ENCODE measurements around the gene TBL1X.

Gene TBL1X

DNA sequence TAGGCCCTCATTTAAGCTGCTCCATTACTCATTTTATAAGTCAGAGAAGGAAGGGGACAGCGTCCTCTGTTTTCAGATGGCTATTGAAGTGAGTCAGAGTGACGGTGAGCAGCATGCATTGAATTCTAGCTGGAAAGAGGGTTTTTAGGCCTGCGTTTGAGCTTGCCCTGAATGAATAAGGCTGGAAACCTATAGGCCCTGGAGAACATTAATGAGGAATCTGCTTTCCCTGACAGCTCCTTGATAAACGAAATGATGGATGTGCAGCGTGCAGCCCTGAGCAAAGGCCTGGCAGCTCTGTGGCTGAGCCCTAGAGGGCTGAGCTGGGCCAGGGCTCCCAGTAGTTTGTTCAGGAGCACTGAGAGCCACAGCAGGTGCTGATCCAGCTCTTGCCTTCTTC is 33.4 kb downstream of the TBL1X start:
- no peak for DNase-seq (ENCODE audit: low read depth)

DNA sequence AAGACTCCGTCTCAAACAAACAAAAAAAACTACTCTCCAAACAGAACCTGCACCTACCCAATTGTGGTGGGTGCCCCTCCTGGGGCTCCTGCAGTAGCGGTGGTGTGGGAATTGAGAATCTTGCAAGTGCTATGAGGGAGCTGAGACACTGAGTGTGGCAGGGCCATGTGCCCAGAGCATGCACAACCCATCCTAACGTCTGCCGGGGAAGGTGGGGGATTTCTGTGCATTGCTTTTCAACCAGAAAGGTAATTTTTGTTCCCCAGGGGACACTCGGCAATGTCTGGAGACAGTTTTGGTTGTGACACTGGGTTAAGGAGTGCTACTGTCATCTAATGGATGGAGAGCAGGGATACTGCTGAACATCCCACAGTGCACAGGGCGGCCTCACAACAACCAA is 35.7 kb downstream of the TBL1X start:
- no peak for DNase-seq (ENCODE audit: low read depth)

DNA sequence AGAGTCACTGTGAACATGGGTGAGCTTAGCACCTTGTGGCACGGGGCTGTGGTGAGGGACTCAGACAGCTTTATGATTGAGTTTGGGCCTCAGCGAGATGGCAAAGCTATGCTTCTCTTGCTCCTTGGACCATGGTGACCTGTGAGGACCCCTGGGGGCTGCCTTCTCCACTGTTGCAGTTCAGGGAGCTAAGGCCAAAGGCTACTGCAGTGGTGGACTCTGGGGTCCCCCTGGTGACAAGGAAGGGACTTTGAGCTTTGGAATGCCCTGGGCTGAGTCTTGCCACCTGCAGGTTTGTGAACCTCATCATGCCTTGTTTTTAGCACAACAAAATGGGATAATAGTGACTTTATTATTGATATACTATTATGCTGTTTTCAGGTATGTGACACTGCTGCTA is 36.5 kb downstream of the TBL1X start:
- no peak for DNase-seq (ENCODE audit: low read depth)

DNA sequence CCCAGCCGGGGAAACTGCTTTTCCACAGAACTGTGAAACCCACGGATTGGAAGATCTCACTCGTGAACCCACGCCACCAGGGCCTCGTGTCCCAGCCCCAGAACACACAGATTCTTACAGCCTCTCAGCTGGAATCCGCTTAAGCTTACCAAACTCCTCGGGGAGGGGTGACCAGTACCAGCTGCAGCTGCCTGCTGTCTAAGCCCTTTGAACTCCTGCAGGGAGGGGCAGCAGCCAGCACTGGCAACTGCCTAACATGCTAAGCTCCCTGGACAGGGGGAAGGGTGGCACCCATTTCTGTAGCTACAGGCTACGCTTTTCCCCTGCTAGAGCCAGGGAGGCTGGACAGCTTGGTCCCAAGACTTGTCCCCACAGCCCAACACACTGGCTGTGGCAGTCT is 38.4 kb downstream of the TBL1X start:
- DNase-seq (ENCODE audit: low read depth): no peak

DNA sequence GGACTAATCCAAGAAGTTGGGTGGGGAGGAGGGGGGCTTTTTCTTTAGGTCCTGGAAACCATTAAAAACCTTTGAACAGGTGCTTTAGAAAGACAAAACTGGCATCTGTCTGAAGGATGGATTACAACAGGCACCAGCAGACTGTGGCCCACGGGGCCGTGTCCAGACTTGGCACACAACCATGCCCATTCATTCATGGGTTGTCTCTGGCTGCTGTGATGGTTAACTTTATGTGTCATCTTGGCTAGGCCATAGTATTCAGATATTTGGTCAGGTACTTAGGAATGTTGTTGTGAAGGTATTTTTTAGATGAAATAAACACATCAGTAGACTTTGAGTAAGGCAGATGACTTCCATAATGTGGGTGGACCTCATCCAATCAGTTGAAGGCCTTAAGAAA is 45.5 kb downstream of the TBL1X start:
- no peak for DNase-seq (ENCODE audit: low read depth)

DNA sequence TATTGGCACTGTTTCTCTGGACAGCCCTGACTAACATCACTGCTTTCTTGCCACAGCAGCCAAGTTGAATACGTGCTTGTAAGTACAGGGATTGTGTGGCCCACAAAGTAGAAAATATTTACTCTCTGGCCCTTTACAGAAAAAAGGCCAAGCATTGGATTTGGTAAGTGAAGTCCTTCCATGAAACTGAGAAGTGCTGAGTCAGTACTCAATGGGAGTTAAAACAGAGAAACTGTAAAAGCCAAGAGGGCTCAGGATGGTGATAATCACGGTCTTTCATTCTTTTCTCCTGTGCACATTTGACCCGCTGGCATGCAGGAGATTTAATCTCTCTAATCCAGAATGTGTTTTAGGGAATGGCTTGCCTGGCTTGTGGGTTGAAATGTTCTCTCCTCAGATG is 46.1 kb downstream of the TBL1X start:
- DNase-seq (ENCODE audit: low read depth): no peak

DNA sequence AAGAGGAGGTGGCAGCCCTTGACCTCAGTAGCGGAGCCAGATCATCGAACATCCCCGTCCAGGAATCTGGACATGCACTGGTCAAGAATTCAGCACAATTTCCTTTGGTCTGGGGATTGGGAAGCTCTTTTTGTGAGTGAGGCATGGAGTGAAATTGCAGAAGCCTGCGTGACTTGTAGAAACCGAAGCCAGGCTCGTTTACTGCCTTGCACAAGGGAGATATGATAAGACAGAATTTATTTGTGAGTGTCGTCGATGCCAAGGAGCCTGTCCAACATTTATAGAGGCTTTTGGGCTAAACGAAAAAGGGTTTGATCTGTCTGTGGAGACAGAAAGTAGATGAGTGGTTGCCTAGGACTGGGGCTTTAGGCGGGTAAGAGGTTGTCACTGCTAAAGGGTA is 50.6 kb downstream of the TBL1X start:
- no peak for DNase-seq (ENCODE audit: low read depth)

DNA sequence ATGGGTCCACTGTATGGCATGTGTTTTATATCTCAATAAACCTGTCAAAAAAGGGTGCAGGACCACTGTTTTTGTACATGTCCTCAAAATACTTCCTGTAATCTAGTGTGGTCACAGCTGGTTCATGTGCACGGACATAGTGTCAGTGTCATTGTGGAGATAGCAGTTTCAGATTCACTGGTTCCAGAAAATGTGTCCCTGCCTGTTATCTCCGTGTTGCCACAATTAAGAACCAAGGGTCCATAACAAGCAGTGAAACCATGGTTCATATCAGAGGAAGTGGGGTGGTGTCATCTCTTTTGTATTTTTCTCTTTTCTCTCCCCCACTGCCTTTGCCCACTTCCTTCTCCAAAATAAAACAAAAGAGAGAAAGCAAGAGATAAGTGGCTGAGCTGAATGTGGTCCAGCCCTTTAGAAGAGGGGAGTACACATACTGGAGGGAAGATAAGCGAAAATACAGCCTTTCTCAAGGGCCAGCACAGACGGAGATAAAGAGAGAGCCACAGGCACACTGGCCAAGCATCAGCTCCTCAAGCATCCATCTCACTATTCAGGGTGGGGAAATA is 51.2 kb downstream of the TBL1X start:
- DNase-seq (ENCODE audit: low read depth): no peak

DNA sequence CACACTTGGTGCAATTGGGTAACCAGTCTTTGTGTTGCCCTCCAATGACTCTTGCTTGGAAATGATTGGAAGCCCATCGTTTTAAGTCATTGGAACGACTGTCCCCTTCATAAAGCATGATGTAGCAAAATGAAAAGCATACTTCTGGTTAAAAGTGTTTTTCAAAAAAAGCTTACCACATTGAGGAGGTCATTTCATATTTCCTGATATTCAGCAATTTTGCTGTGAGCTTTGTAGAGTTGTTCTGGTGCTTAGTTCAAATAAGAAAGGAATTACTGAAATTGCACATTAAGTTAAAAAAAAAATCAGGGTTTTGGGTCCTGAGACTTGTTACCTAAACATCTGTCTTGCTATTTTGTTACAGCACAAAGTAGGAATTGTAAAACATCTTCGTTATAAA is 51.8 kb downstream of the TBL1X start:
- no peak for DNase-seq (ENCODE audit: low read depth)

DNA sequence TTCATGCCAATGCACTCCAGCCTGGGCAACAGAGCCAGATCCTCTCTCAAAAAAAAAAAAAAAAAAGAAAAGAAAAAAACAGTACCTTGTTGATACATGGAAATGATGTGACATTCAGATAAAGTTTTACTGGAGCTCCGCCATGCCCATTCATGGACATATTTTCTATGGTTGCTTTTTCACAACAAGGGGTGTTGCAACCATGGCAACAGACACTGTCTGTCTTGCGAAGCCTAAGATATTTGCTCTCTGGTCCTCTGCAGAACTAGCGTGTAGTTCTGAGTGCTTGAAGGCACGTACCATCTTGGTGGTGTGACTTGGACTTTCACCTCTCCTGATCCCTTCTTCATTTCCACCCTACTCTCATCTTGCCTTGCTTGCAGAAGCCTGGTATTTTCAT is 53.2 kb downstream of the TBL1X start:
- no peak for DNase-seq (ENCODE audit: low read depth)

DNA sequence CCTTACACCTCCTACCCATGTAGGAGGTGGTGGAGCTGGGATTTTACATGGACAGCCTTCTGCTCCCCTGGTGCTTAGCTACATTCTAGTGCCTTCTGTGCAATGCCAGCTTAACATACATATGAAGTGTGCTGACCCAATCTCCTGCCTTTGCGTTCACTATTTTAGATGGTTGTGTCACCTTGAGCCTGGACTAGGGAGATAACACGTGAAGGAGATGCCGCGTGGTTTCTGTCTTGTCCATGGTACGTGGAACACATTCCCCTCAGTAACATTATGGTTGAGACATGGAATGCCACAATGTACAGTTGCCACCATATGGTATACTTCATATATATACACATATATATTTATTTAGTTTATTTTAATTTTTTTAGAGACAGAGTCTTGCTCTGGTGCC is 54.0 kb downstream of the TBL1X start:
- no peak for DNase-seq (ENCODE audit: low read depth)

DNA sequence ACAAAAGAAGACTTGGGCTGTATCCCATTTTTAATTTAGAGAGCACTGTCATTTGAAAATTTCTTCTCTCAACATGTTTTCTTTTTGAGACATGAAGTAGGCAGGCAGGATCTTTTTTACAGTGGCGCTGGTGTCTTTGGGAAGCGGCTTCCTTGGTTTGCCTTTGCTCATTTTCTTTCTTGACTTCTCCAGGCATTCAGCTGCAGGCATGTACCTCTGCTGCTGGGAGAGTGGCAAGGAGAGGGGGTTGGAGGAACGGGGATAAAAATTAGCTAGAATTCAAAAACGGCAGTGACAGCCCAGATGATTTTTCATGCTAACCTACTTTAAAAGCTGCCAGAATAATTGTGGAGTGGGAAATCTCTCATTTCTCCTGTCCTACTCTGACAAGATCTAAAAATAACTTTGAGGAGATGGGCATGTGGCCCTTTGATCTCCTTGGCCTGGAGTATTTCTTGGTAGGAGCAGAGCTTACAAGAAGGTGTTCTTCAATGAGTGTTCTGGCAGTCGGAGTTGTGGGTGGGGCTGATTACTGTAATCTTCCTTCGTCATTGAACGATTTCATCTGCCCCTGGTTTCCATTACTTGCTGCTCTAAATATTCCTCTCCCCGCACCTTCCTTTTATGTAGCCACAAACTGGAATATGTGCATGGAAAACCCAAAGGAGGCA is 54.8 kb downstream of the TBL1X start:
- DNase-seq (ENCODE audit: low read depth): no peak

DNA sequence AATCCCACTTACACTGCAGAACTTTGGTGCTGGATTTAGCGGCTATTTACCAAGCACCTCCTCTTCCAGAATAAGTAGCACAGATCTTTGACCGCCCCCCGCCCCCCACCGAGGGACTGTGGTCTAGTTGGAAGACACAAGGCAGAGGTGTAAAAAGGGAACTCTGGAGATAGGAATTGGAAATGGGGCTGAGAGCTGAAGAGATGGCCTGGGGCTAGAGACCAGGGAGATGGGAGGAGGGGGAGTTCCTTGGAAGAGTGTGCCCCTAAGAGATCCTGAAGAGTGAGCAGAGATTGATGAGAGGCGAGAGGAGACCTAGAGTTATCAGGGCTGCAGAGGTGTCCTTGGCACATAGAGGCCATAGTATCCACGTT is 55.3 kb downstream of the TBL1X start:
- DNase-seq (ENCODE audit: low read depth): no peak

DNA sequence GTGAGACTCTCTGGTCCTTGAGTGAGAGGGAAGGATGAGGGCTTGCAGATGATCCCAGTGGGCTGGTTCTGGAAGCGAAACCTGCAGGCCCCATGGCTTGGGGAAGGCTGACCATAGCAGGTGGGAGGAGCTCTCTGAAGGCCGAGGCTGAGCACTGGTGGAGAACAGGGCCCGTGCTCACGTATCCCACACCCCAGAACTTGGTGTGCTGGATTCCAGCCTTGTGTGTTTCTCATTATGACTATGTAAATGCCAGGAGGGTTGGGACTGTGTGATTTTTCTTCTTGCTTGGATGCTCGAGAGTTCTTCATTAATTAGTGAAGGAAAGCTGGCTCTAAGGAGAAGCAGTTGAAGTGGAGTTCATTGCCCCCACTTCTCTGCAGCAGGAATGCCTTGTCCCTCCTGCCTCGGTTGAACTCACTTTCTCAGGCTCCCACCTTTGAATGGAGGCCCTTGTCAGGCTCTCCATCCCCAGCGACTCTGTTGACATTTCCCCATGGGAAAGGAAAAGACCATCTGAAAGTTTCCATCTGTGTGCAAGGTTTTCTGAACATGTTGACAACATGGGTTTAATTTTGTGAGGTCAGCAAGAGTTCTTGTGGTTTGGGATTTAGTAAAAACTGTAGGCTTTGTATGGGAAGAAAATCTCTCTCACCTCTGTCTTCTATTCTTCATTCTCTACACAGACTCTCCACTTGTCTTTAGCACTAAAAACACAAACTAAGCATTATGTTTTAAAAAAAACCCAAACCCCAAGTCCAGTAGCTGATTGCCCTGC is 57.7 kb downstream of the TBL1X start:
- no peak for DNase-seq (ENCODE audit: low read depth)

DNA sequence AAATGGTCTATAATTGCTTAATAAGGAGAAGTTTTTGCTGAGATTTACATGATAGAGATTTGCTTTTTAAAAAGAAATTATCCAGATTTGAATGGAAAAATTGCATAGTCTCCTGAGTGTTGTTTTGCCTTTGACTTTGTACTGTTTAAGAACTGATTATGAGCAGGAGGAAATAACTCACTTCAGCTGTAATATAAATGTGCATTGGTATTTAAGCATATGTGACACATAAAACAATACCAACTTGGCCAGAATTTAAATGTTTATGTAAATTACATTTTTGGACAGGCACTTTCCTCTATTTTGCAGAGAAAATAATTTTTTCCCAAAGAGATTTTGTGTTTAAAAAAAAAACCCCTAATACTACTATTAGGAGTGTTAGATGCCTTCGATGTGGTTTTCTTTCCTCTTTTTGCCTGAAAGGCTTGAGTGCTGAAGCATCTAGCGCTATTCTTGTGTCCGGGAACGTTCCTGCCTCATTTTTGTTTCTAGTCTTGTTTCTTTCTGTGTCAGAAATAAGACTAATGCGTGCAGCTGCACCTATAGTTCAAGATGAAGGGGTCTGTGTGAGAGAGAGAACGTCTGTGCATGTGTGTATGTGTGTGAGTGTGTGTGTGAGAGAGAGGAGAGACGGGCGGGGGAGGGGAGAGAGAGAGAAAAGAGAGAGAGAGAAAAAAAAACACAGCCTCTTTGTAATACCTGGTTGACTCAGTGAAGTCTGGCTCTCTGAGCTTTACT is 60.8 kb downstream of the TBL1X start:
- no peak for DNase-seq (ENCODE audit: low read depth)

DNA sequence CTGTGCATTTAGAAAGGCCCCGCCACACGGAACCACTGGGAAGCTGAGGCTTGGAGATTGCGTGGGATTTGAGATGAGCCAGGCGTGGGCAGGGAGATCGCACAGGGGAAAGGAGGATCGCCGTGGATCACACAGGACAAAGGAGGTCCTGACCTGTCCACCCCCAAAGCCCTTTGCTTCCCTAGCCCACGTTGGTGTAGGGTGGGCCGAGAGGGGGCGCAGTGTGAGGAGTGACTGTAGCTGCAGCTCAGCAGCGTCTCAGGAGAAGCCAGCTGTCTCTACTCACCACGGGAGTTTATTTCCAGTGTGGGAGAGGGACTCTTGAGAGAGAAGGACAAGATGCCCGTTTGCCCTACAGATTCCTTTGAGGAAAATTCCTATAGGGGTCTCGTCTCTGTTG is 62.1 kb downstream of the TBL1X start:
- DNase-seq (ENCODE audit: low read depth): no peak

DNA sequence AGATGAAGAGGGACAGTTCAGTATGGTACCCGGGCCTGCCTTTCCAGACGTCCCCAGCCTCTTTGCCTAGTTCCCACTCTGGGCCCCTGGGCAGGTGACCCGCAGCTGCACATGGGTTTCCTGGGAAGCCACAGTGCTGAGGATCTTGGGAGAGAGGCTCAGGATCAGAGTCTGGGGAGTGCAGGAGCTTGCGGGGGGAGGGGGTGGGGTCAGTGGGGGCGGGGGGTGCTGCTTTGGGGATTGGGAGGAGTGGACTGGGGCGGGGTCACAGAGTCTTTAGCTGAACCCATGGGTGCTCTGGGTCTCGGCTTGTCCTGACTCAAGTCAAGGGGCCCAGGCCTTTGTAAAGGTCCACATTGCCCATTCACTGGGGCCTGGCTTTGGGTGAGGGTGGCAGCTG is 63.6 kb downstream of the TBL1X start:
- no peak for DNase-seq (ENCODE audit: low read depth)

DNA sequence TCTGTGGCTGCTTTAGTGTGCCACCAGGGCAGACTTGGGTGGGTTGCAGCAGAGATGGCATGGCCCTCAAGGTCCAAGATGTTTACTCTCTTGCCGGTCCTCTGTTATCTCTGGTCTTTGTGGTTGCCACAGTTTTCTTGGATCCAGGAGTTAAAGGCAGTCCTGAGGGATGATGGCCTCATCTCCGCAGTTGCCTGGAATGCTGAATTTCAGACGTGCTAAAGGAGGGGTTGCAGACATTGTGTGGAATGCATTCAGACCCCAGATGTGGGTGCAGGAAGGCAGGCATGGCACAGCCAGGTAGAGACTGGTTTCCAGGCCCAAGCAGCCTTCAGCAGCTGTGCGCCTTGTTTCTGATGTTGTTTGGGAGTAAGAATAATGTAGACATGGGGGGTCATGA is 64.4 kb downstream of the TBL1X start:
- no peak for DNase-seq (ENCODE audit: low read depth)

DNA sequence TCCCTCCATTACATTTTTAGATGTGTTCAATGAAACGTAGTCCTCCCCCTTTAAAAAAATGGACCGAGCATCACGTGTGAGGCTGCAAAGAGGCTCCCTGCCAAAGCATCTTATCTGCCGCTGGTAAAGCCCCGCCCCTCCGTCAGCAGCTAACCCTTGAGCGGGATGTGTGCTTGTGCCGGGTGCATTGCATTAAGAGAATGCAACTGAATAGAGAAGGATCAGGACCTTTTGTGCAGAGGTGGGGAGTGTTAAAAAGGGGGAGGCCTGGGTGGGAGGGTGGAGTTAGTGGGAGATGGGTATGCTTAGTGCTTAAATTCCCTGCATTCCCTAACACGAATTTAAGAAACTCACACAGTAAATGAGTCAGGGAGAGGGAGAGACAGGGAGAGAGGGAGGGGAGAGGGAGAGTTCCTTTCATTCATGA is 66.0 kb downstream of the TBL1X start:
- peak; percentile 23 for DNase-seq (ENCODE audit: low read depth)

DNA sequence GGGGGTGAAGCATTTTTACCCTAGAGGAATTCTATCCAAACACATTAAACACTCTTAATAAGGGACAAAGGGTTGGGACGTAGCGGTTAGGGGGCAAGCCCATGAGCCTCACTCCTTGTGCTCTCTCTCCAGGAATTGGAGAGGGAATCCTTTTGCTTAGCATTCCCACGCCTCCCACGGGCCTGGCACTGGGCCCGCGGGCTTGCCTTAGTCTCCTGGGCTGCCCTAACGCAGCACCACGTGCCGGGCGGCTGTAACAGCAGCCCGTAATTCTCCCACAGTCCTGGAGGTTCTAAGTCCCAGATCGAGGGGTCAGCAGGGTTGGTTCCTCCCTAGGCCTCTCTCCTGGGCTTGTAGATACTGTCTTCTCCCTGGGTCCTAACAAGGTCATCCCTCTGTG is 67.5 kb downstream of the TBL1X start:
- no peak for DNase-seq (ENCODE audit: low read depth)

DNA sequence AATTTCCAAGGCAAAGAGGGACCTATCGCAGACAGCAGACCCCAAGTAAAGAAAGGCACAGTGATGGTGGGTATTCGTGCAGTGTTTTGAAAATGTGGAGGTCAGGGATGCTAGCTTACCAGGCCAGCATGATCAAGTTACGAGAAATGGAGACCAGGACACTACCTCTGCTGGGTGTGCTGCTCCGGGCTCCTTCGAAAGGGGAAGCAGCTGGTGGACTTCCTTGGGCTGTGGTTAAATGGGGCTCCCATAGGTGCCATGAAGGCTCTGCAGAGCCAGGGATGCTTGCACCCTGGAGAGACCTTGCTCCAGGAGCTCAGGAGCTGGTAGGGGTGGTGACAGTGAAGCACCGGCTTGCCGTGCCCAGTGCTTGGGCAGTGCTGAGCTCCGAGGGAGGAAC is 68.8 kb downstream of the TBL1X start:
- no peak for DNase-seq (ENCODE audit: low read depth)

DNA sequence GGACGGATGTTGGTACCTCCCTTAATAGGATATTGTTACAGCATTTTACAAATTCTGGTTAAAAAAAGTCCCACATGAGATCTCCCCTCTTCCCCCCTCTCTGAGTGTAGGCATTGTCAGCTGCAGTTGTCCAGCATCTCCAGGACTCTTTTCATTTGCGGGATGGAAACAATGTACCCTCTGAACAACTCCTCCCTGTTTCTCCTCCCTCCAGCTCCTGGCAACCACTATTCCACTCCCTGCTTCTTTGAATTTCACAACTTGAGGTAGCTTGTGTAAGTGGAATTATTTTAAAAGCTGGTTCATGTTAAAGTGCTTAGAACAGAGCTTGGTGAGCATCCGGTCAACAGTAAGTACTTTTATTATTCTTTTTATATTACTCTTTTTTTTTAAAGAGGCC is 69.8 kb downstream of the TBL1X start:
- no peak for DNase-seq (ENCODE audit: low read depth)

DNA sequence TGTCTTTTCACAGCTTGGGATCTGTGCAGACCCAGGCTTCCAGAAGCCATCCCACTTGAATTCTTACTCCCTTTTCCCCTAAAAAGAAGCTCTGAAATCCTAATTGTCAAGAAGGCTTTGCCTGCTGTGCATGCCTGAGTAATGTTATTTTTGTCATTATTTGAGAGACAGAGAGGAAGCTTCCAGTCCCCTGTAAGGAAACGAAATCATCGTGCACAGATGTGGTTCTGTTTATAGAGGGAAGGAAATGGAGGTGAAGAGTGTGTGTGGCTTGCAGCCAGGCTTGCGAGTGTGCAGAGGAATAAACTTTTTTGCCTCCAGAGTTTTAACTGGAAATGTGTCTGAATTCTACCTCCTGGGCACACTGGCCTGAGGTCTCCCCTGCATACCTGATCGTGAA is 70.2 kb downstream of the TBL1X start:
- DNase-seq (ENCODE audit: low read depth): no peak
